Gastroesophageal sphincter (tissue), 3 donors: ENCODE measurements around the gene MATN4.

Source experiments
- EP300 ChIP-seq: sonication (generic); formaldehyde crosslinking; IDR thresholded peaks from one replicate; pipeline ENCODE4 v1.6.1; 2017; ENCODE audit warnings: antibody characterized with exemption, mild to moderate bottlenecking
- POLR2A ChIP-seq, 2 donors: fragments of 450-650 bp; IDR thresholded peaks; one replicate each; pipeline ENCODE4 v1.6.1; 2017; ENCODE audit warnings: antibody characterized with exemption in 2 of 2, mild to moderate bottlenecking in 2 of 2, moderate library complexity in 1 of 2
- POLR2AphosphoS5 ChIP-seq: sonication (generic); formaldehyde crosslinking; IDR thresholded peaks from one replicate; pipeline ENCODE4 v1.6.1; 2017; ENCODE audit warnings: antibody characterized with exemption
- TF ChIP-seq, protein P1 (sequence below), 4 experiments: fragments of 200-600 bp in 2 of 4; fragments of 450-650 bp in 2 of 4; sonication (generic) in 1 of 4; IDR thresholded peaks; one replicate each; pipeline ENCODE4 v1.5.1; 2017 to 2019; ENCODE audit warnings: antibody characterized with exemption in 4 of 4, mild to moderate bottlenecking in 2 of 4, moderate library complexity in 2 of 4

DNA sequence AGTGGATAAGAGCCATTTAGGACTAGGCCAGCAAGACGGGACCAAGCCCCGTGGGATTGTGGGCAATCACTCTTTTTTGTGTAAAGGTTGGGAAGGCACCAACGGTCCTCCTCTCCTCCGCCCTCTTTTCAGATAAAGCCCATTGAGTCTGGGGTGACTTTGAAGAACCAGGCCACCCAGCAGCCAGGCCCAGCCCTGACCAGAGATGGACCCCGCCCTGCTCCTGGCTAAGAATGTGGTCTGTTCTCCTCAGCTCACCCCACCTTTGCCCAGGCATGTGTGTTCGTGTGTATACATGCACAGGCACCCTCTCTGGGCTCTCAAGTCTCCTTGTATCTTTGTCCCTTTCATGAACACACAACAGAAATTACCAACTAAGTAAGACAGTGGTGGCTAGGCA lies 31.0 kb upstream of the MATN4 start:
- TF ChIP-seq, protein P1, sequence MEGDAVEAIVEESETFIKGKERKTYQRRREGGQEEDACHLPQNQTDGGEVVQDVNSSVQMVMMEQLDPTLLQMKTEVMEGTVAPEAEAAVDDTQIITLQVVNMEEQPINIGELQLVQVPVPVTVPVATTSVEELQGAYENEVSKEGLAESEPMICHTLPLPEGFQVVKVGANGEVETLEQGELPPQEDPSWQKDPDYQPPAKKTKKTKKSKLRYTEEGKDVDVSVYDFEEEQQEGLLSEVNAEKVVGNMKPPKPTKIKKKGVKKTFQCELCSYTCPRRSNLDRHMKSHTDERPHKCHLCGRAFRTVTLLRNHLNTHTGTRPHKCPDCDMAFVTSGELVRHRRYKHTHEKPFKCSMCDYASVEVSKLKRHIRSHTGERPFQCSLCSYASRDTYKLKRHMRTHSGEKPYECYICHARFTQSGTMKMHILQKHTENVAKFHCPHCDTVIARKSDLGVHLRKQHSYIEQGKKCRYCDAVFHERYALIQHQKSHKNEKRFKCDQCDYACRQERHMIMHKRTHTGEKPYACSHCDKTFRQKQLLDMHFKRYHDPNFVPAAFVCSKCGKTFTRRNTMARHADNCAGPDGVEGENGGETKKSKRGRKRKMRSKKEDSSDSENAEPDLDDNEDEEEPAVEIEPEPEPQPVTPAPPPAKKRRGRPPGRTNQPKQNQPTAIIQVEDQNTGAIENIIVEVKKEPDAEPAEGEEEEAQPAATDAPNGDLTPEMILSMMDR (IDR thresholded peaks at IDR 0.05), result no peak
- TF ChIP-seq POLR2A (IDR thresholded peaks at IDR 0.05) (no peak), POLR2AphosphoS5 (no peak), EP300 (no peak)
